Measurements from ENCODE around the gene DUSP11. TPM values are rescaled to one million over a fixed set of nuclear protein-coding genes. Genes with fewer than 3 reads are reported as not detected.
"Not testable (repeated sequence)": the region's sequence is repeated elsewhere in the genome, so short reads cannot be mapped to it uniquely, and the experiment has no call there.

The DUSP11 gene
- polyA plus RNA-seq, 1 donor, result 16.3 TPM

DNA sequence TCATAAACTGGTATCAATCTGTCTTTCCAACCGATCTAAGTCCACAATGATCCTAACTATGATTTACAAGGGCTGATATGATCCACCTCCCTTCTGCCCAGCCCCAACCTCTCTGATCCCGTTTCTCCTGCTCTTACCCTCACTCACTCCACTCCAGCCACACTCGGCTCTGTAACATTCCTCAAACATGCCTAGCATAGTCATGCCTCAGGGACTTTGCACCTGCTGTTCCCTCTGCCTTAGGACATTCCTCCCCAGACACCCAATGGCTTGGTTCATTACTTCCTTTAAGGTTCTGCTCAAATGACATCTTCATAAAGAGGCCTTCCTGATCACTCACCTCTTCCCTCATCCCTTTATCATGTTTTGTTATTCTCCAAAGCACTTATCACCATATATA lies 9.2 kb downstream of the DUSP11 start:
- no peak for DNase-seq

DNA sequence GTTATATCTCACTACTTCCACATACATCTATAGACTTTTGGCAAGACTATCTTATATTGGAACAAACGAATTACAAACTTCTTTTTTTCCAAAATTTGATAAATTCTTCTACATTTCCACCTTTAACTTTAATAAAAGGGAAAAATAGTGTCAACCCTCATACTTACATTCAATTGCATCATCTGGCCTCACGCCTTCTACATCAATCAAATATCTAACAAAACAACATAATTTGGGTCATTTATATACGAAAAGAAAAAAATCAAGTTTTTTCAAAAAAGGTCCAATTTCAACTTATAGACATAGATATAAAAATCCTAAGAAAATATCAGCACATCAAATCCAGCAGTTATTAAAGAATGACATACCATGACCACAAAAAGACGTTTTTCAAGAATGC lies 12.9 kb downstream of the DUSP11 start:
- no peak for DNase-seq

DNA sequence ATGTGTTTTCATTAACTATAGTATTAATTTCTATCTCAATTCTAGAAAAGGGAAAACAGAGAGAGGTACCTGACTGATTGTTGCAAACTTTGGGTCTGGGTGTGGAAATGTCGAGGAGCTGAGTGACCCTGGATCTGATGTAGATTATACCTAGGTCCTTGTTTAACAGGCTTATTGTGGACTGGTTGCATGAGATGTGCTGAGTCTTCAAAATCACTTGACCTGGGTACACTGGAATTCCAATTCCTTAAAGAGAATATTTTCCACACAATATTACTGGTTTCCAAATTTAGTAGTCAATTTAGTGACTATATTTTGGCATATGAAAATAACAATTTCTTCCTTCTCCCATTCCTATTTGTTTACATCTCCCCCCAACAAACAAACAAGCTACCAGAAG lies 13.6 kb downstream of the DUSP11 start:
- no peak for DNase-seq

DNA sequence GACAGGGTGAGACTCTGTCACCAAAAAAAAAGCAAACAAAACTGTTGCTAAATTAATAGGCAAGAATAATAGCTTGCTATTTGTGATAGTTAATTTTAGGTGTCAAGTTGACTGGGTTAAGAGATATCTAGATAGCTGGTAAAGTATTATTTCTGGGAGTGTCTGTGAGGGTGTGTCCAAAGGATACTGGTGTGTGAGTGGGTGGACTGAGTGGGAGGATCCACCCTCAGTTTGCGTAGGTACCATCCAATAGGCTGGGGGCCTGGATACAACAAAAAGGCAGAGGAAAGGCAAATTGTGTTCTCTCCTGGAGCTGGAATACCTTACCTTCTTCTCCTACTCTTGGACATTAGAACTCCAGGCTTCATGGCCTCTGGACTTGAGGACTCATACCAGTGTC lies 15.0 kb downstream of the DUSP11 start:
- no peak for DNase-seq

DNA sequence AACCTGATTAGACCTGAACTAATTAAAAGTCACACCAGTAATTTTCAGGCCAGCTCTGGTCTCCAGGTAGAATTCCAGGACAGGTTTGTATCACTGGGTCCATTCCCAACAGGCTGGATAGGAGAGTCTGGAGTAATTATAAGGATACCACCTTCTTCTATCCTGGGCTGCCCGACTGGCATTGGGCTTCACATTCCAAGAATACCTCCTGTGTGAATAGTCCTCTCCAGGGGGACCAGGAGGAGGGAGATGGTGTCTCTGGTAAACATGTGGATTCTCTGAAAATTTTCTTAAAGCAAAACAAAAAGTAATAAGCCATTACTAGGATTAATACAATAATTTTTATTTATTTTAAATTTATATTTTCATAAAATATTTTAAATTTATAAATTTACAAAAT lies 17.3 kb downstream of the DUSP11 start:
- DNase-seq, result no peak

DNA sequence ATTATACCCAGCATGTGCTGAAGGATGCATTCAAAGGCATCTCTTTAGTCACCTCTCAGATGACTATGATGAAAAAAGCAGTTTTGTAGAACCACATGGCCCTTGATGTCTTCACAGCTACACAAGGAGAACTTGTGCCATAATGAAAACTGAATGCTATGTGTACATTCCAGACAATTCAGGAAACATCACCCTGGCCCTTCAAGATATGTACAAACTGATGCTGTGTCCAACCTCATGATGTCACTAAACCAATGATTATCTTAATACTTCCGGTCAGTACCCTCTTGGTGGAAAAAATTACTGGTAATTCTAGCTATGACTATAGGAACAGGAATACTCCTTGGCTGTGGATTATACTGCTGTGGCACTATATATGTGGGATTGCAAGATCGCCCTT lies 20.0 kb downstream of the DUSP11 start:
- no peak for DNase-seq

DNA sequence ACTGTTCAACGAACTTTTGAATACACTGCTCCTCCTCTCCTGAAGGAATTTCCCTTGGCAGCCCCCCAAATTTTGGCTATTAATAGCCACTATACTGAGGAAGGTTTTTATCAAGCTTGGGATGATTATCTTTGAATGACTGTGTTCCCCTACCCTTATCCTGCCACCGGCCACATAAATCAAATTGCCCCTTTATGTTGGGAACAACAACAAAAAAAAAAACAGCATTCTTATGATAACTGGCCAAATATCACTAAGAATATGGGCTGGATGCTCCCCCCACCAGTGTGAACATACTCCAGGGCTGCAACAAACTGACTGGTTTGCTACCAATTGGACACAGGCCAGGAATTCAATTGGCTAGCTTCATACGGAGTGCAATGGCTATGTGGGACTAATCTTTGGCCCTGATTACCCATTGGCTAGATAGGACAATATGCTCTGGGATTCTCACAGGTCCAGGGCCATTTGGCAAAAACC lies 20.6 kb downstream of the DUSP11 start:
- no peak for DNase-seq

DNA sequence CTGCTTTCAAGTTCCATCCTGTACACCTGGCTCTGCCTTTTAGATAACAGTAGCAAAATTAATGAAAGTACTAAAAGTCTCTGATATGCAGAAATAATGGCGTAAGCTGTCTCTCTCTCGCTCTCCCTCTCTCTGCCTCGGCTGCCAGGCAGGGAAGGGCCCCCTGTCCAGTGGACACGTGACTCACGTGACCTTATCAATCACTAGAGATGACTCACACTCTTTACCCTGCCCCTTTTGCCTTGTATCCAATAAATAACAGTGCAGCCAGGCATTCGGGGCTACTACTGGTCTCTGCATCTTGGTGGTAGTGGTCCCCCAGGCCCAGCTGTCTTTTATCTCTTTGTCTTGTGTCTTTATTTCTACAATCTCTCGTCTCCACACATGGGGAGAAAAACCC lies 25.6 kb downstream of the DUSP11 start:
- DNase-seq, result not testable (repeated sequence)

DNA sequence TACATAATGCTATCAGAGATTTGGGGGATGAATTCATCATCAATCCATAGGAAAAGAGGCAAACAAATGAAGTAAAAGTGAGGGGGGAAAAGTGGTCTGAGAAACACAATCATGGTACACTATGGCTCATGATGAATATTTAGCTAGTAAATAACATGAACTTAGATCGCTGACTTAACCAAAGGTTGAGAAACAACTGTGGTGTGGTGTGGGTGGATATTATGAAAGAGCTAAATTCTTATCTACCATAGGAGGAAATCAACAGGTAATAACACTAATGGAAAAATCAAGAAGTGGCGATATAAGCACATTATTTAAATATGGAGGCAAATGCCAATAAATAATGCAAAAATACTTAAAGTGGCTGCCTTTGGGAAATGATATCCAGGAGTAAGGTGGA lies 30.6 kb downstream of the DUSP11 start:
- no peak for DNase-seq

DNA sequence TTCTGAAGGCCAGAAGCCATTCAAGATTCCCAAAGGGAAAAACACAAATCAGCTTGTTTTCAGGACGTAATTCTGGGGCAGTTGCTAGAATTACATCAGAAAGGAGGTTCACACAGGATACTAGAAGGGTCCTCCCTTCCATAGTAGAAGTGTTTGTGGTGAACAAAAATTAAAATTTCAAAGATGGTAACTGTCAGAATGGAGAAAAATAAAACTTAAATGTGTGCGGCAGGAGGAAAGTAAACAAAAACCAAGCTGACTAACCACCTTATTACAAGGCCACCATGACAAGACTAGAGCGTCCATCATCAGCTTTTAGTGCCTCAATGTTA lies 33.1 kb downstream of the DUSP11 start:
- DNase-seq, result no peak

DNA sequence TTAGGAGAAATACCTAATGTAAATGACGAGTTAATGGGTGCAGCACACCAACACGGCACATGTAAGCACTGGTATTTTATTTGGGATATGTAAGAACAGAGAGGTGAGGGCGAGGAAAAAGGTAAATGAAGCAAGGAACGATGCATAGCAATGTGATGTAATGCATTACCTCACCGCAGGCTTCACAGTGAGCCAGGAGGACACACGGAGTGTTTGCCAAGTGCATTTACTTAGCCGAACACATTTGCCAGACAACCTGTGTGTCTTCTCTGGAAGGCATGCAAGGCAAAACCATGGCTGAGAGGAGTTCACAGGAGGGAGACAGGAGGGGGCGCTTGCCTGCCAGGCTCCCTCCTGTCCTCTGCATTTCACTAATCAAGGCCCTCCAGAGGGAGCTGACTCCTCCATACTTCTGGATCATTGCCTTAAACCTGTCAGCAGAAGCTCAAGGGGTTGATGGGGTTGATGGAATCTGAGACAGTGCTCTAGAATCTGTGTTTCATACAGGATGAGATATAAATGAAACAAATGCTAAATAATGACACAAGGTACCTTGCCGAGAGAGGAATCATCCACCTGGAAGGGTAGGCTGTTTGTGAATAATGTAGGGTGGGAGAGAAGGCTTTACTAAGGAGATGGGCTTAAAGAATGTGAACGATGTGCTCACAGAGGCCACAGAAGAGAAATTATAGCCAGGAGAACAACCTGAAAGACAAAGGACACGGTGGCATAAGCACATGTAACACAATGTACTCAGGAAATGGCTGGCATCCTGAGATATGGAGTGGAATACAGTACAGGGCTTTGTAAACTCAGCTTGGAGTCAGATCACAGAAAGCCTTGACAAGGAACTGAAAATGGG lies 33.7 kb downstream of the DUSP11 start:
- no peak for DNase-seq

DNA sequence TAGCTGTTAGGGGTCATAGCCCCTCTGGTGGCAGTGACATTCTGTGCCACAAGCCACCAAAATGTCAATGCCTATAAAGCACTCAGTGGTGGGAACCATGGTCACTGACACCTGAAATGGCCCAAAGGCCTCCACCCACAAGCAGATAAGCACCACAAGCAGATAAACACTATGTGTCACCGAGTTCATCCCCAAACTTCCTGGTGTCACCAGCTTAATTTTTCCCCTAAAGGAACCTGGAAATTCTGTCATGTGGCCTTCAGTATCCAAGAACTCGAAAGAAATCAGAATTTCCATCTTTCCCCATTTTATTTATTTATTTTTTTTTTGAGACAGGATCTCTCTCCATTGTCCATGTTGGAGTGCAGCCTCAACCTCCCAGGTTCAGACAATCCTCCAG lies 39.1 kb downstream of the DUSP11 start:
- DNase-seq, result no peak

DNA sequence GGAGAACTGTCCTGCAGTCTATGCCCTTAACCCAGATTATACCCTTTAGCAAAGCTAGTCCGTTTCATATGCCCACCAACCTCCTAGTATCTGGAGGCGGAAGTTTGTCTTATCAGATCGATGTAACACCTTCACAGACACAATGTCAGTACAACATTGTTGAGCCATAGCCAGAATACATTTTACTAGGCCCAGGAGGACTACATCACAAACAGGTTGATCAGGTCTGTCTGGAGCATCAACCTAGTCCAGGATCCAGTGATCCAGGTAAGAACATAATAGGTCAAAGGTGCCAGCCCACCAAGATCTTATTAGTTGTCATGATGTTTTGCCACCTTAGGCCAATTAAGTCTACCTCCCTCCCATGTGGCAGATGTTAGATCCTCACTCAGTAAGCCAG lies 40.8 kb downstream of the DUSP11 start:
- DNase-seq, result no peak

DNA sequence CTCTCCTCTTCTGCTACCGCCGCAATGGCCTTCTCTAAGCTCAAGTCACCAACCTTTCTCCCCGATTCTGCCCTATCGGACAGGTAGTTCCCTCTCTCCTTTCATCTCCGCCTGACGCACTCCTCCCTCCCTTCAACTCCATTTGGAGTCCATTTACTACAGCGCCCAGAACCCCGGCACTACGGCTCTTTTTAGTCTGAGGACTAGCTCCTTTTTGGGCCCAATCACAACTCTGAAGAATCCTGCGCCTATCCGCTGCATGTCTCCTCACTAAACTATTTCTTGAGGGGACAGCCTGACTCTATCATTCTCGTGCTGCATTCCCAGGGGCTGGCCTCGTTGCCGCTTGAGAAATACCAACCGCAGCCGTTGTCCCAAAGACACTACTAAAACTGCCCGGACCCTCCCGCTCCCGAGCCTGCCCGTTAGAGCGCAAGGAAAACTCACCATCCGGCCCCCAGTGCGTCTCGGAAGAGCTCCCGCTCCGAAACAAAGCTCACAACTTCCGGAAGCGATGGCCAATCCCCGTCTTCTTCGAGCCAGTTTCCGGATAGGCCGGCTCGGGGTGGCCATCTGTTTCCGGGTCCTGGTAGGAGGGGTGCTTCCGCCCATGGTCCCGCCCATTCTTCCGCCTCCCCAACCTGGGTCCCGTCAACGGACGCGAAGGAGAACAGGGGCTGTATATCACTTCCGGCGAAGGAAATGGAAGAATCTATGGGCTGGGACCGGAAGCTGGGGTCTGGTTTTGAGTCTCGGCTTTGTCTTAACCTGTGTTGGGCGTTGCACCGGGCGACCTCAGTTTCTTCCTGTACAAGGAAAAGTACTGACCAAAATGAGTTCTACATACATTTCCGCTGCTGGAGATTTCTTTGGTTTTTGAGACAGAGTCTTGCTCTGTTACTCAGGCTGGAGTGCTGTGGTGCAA lies 42.8 kb downstream of the DUSP11 start, which contains the start of gene TPRKB:
TPRKB (minus strand) TSS at position 491 of the 925 bp plus-strand sequence. CDS start 2,776 bp downstream, outside the sequence.
- peak; percentile 96 for DNase-seq

DNA sequence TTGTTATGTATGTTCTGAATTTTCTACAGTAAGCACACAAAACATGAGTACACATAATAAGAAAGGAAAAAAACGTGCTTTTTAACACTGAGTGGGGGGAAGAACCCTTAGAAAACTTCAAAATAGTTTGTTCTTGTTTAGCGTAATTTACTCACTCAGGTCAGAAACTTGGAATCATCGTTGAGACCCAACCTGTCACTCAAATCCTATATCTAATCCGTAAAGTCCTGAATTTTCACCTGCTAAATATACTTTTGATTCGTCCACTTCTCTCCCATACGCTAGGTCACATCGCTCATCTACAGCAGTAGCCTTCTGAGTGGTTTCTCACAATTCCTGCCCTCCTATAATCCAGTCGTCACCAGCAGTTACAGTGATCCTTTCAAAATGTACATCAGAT lies 43.5 kb downstream of the DUSP11 start:
- no peak for DNase-seq

DNA sequence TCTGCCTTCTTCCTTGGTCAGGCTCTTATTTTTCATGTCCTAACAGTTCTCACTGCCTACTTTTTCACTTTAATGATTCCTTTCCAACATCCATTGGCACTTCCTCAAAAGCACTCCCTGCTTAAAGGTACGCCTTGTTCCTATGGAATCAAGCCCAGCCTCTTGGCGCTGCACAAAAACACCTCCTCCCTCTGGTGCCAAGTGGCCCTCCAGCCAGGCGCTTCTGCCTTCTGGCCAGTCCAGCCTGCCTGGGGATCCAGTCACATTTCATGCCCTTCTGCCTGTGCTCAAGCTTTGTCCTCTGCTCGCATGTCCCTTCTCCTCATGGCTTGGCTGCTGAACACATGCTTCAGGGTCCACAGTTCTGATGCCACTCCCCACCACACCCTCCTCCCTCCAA lies 49.1 kb downstream of the DUSP11 start:
- DNase-seq, result no peak

DNA sequence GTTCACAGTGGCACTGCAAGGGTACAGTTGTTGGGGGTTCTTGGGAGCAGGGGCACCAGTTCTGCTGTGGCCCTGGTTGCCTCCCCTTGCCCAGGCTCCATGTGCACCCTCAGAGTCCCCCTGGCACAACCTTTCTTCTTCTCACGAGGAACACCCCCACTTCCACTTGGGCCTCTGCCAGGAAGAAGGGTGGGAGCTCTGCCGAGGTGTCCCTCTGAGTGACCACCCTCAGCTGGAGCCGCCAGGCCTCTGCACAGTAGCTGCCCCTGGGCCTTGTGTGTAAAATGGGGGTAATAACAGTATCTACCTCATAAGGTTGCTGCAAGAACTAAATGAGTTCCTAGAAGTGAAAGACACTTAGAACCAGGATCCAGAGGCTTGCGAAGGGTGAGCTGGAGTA lies 51.2 kb downstream of the DUSP11 start:
- no peak for DNase-seq

DNA sequence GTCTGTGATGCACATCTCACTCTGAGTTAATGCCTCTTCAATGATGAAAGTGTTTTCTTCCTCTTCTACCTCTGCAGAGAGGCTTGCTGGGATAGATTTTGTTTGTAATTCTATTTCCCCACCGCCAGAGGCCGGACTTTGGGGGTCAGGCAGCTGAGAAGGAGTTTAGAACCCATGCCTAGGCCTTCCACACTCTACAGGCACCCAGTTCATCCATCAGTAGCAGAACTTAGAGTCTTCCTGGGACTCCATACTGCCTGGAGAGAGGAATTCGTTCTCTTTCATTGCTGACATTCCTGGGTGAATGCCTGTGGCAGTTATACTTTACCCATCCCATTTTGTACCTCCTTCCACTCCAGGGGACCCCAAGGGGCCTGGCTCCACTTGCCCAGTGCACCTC lies 51.9 kb downstream of the DUSP11 start:
- DNase-seq, result no peak

DNA sequence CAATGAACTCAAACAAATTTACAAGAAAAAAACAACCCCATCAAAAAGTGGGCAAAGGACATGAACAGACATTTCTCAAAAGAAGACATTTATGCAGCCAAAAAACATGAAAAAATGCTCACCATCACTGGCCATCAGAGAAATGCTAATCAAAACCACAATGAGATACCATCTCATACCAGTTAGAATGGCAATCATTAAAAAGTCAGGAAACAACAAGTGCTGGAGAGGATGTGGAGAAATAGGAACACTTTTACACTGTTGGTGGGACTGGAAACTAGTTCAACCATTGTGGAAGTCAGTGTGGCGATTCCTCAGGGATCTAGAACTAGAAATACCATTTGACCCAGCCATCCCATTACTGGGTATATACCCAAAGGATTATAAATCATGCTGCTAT lies 53.2 kb downstream of the DUSP11 start:
- DNase-seq, result not testable (repeated sequence)

DNA sequence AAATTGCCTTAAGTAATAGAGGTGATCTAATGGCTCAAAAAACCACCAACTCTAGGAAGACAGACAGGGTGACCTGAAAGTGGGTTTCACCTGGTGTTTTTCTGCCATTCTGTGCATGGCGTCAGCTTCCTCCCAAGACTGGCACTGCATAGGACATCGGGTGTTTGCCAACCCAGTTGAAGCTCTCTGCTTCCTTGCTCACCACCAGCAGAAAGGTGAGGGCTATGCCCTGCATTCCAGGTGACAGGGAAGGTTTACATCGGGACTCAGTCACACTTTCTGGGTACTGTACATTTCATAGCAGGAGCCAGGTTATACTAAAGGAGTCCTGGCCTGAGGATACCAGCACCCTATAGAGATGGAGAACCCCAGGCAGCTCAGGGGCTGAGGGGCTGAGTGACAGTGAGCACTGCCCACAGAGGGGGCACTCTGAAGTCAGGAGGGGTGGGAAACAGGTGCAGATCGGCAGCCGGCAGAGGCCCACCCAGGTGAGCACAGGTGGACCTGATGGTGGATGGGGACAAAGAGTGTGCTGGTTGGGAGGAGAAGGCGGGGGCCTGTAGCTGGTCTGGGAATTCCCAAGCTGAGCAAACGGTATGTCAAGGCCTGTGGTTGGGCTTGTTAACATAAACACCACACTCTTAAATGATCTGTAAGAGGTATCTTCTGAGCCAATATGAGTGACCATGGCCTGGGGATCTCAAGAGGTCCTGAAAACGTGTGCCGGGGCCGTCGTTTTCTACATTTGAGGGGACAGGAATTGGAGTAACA lies 60.9 kb downstream of the DUSP11 start:
- DNase-seq, result no peak

DNA sequence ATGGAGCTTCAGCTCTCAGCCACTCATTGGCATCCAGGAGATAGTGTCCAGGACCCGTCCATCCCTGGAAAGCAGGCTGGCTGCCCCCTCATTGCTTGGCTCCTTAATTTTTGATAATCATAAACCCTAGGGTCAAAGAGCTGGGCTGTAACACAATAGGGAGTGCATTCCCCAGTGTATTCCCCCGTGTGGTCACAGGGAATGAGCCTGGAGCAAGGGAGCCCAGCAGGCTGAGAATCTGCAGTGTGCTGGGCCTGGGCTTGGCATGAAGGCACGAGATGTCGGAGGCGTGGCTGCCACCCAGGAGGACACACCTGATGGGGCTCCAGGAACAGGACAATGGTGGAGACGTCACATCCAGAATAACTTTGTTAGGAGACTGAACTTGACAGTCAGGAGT lies 61.5 kb downstream of the DUSP11 start:
- DNase-seq, result no peak

DNA sequence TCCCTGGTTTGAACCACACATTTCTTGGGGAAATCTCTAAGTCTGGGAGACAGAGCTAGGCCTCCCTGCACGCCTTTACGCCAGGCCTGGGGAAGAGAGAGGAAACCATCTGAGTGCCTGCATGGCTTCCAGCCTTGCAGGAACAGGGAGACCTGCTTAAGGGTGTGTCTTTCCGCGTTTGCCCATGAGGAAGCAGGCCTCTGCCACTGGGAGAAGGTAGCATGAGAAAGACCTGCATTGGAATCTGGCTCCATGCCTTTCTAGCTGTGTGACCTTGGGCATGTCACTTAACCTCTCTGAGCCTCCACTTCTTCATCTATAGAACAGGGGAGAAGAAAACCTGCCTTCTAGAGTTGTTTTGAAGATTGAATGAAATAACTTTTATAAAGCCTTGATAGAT lies 62.2 kb downstream of the DUSP11 start:
- DNase-seq, result not testable (repeated sequence)

DNA sequence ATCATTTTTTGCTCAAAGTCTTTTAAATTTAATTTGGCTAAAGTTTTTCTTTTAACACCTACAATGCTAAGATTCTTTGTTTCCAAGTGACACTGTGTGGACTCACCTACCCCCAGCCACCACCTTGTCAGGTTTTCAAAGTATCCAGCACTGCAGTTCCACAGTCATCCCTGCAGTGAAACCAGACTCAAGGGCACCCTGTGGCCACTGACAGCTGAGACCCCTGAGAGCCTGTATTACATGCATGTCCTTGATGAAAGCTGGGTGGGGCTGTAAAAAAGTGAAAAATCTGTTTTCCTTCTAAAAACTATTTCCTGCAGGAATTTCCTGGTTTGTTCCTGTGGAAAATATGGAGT lies 62.7 kb downstream of the DUSP11 start:
- DNase-seq, result no peak
